Nucleus accumbens (tissue), 56 donors: Measurements from ENCODE around the gene HYAL4.
"Not testable (repeated sequence)": the region's sequence is repeated elsewhere in the genome, so short reads cannot be mapped to it uniquely, and the experiment has no call there.

Experiments used
- DNase-seq, 56 donors: peaks; one replicate each; lab custom pipeline; 2025; lab: John Stamatoyannopoulos, UW

HYAL4 gene

DNA sequence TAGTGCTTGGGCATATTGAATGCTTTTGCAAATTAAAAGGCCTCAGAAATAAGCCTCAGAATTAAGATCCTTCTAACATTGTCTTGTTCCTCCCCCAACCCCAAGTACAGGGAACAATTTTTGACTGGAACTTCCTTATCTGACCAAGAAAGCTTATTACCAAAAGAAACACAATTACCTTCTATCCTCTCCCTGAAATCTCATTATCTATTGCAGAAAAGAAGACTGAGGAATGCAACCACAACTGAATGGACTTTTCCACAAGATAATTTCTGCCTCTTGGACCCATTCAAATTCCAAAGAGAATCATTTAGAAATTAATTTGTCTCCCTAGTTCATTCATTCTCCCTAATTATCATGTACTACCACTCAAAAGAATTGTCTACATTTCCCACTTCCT is 43.2 kb downstream of the HYAL4 start:
- no peak for DNase-seq

DNA sequence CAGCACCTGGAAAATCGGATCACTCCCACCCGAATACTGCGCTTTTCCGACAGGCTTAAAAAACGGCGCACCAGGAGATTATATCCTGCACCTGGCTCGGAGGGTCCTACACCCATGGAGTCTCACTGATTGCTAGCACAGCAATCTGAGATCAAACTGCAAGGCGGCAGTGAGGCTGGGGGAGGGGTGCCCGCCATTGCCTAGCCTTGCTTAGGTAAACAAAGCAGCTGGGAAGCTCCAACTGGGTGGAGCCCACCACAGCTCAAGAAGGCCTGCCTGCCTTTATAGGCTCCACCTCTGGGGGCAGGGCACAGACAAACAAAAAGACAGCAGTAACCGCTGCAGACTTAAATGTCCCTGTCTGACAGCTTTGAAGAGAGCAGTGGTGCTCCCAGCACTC is 49.8 kb downstream of the HYAL4 start:
- not testable (repeated sequence) for DNase-seq

DNA sequence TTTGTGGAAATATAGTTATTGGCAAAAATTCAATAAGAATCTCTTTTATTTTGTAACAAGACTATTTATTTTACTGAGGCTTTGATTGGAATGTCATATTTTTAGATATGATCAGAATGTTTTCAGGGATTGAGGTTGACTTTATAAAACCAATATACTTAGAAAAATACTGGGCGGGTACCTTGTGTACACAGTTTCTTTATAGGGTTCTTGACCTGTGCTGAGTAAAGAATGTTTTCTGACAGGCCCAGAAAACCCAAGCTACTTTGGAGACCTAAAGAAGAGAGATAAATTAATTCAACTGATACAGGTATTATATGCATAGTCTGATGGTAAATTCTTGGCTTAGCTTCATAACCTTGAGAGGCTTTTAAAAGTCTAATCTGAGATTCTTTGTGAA is 56.1 kb downstream of the HYAL4 start:
- no peak for DNase-seq

DNA sequence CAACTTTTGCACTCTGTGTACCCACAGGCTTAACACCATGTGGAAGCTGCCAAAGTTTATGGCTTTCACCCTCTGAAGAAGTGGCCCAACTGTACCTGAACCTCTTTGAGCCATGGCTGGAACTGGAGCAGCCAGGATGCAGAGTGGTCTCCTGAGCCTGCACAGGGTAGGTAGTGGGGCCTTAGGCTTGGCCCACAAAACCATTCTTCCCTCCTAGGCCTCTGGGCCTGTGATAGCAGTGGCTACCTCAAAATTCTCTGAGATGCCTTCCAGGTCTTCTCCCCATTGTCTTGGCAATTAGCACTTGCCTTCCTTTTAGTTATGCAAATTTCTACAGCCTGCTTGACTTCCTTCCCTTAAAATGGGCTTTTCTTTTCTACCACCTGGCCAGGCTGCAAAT is 60.7 kb downstream of the HYAL4 start:
- DNase-seq = no peak

DNA sequence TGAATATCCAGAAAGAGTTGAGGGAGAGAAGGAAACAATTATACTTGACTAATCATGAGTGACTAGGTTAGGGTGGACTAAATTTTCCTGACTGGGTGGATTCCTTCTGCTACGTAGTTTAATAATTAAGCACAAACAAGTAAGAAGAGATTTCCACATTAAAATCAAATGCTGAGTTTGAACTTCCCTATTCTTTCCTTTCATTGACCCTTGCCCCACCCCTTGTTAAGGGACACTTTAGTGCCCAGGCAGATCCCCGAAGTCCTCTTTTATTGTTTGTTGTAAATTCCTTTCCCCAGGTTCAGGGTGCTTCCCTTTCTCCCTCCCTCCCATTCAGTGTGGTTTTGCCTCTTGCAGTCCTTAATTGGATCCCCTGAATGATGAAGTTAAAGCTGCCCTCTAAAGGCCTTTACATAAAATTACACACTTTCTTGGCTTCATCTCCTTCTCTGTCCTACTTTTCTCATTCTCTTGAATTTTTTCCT is 71.3 kb downstream of the HYAL4 start:
- no peak for DNase-seq

DNA sequence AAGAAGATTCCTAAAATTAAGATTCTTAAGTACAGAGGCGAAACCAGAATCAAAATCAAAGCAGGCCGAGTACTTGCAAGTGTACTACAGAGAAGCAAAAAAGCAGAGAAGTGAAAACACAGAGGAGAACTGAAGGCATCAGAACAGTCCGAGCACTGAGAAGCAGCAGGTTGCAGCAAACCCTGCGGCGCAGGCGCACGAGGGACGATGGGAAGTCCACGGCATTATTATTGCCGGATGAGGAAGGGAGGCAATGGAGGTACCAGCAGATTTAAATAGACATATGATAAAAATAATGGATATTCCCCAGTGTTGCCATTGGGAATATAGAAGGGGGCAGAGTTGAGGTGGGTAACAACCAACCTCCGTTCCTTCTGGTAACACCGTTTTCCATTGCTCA is 72.9 kb downstream of the HYAL4 start:
- DNase-seq = no peak

DNA sequence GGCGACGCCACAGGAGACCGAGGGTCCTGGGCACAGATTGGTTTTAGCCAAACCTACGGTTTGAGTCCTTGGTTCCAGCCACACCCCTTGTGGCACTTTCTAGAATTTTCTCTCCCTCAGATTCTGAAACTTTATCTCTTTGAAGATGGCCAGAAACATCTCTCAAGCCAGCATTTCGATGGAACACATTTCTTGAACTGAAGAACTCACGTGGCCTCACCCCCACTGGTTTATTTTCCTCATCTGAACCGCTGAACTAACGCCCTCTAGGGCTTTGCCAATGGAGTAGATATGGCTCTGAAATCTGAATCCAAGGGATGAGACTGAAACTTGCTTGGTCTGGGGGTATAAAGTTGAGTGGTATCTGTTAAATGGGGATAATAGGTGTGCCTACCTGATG is 73.3 kb downstream of the HYAL4 start:
- no peak for DNase-seq

DNA sequence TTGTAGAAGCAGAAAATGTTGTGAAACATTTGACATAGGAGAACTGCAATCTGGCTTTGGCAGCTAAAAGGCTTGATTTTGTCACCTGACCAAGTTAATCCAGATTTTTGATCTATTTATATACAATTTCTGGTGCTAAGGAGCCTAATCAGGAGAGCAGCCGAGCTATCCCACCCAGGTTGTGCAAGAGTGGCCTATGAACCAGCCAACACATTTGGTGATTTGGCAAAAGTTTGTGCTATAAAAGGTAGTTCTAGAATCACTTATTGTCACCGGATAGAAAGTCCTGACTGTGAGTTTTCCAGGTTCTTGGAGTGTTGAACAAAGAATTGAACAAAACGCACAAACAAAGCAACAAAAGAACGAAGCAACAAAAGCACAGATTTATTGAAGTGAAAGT is 78.6 kb downstream of the HYAL4 start:
- no peak for DNase-seq

DNA sequence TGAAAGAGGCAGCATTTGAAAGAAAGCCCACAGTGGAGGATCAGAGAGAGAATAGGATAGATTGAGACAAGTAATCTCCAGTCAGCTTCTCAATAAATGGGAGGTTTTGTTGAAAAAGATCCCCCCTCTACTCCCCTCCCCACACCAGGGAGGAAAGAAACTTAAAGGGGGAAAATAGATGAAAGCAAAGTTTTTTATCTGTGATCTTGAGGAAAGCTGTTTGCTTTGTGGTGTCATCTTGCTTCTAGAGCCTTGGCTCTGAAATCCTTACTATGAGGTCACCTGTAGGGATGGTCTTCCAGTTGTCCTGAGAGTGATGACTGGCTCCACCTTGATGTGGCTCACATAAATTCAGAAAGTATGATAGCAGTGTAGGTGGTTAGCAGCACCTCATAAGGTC is 80.0 kb downstream of the HYAL4 start, which contains the start of gene SPAM1:
SPAM1 (plus strand) TSS at position 301 of the 400 bp plus-strand sequence. CDS start 28,330 bp downstream, outside the sequence.
- no peak for DNase-seq
